ENCODE results near the gene GMPS.
"Not testable (repeated sequence)": the region's sequence is repeated elsewhere in the genome, so short reads cannot be mapped to it uniquely, and the experiment has no call there.

The GMPS gene

DNA sequence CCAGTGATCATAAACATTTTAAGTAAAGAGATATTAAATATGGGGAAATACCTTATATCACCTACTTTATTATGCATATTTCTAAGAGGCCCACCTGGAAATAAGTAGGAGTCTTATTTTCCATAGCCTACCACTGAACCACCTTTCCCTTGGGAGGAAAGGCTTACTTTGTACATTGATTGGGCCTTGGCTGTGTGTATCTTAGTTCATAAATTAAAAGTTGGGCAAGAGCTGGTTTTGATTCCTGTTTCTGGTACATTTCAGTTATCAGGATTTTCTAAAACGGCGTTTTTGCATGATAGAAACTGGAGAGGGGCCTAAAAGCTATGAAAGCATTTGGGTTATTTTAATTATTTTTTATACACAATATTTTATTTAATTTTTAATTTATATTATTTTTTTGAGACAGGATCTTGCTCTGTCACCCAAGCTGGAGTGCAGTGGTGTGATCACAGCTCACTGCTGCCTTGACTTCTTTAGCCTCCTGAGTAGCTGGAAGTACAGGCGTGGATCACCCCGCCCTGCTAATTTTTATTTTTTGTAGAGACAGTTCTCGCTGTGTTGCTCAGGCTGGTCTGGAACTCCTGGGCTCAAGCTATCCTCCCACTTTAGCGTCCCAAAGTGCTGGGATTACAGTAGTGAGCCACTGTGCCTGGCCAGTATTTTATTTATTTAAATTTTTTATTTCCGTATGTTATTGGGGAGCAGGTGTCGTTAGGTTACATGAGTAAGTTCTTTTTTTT is 2.6 kb downstream of the GMPS start:
- no peak for DNase-seq

DNA sequence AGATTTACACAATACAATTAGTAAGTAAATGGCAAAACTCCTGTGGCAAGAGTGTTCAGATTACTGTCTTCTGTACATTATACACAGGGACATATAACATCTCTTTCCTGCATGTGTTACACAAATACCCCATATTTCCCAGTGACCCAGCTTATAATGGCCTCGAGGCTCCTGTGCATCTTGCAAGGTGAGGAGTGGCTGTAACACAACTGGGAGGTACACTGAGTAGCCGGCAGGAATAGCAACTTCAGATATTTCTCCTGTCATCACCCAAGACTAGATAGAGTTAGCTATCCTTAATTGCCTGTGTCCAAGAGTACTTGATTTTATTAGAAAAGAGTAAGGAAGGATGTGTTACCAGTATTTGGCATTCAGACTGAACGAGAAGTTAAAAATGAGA is 5.6 kb downstream of the GMPS start:
- DNase-seq = no peak

- no peak for DNase-seq
Measured at GRCh38 chr3:155876503-155876902, 6.1 kb downstream of the GMPS start.

GRCh38 chr3:155880286-155880685 is 9.8 kb downstream of the GMPS start:
- no peak for DNase-seq

- no peak for DNase-seq
Measured at GRCh38 chr3:155884292-155884691, 13.8 kb downstream of the GMPS start.

- DNase-seq = no peak
Measured at GRCh38 chr3:155885292-155885691, 14.8 kb downstream of the GMPS start.

- not testable (repeated sequence) for DNase-seq
Measured at GRCh38 chr3:155886348-155886747, 15.9 kb downstream of the GMPS start.

- DNase-seq = no peak
Measured at GRCh38 chr3:155886915-155887314, 16.5 kb downstream of the GMPS start.

GRCh38 chr3:155889212-155889611 is 18.8 kb downstream of the GMPS start:
- no peak for DNase-seq

- DNase-seq = no peak
Measured at GRCh38 chr3:155889952-155890351, 19.5 kb downstream of the GMPS start.

DNA sequence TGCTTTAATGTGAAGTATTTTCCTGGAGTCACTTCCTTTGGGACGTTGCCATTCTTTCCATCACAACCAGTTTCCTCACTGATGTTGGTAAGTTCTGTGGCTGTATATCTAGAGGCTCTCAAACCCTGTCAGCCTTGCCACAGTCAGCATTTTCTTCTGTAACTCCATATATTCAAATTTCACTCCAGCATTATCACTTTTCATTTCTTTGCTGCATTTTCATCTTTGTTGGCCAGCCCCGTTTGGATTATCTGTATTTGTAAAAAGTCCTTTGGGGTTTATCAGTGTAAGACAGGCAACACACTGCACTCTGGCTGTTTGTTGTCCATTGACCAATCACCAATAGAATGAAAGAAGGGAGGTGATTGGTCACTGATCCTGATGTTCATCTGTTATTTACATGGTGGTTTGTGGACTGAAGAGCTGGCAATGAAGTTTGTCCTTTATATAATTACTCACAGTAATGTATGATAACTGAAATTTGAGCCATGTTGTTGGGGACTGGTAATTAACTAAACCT is 20.3 kb downstream of the GMPS start:
- DNase-seq = no peak

- no peak for DNase-seq
Measured at GRCh38 chr3:155891321-155891720, 20.9 kb downstream of the GMPS start.

DNA sequence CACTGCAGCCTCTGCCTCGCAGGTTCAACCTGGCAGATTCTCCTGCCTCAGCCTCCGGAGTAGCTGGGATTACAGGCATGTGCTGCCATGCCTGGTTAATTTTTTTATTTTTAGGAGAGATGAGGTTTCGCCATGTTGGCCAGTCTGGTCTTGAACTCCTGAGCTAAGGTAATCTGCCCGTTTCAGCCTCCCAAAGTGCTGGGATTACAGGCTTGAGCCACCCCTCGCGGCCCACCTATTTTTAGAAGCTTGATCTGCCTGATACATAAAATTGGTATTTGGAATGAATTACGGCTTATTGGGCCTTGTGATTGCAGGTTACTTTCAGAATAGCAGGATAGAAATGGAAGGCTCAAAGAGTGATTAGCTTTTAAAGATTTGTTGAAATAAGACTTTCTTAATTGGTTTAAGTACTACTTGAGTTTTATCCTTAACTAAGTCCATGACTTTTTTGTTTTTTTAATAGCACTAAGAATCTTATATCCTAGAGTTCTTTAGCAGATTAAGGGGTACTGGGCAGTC is 25.0 kb downstream of the GMPS start:
- DNase-seq = no peak

- no peak for DNase-seq
Measured at GRCh38 chr3:155906900-155907299, 36.5 kb downstream of the GMPS start.

DNA sequence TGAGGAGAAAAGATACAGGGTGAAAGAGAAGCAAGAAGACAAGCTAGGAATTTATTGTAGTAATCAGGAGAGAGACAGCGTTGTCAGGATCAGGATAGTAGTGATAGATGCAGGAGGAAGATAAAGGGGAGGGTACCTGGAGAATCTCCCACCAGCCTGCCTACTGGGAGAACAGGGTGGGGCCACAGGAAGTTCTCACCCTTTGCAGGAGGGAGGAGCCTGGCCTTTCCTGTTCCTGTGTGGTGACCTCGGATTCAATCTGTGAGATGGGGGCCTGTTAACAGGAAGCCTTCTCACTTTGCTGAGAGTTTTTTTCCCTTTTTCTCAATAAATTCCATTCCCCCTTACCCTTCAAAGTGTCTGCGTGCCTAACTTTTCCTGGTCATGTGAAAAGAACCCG is 37.6 kb downstream of the GMPS start:
- DNase-seq = no peak

GRCh38 chr3:155908605-155909004 is 38.2 kb downstream of the GMPS start:
- DNase-seq = no peak

DNA sequence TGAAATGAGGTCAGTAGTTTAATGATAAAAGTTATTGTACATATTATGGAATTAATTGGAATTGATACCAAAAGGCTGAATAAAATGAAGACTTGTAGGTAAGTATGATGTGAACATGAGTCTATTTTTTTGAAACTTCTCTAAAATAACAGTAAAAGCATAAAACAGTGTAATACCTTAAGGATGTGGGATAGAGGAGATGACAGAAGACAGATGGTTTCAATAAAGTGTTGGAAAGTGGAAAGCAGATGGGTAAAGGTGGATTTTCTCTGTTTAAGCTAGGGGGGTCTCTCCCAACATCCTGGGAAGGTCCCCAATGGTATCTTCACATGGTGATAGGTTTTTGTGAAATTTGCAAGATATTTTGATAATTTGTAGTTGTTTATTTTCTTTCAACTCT is 41.6 kb downstream of the GMPS start:
- DNase-seq = no peak

- no peak for DNase-seq
Measured at GRCh38 chr3:155912579-155913190, 42.2 kb downstream of the GMPS start.

- no peak for DNase-seq
Measured at GRCh38 chr3:155917781-155918180, 47.3 kb downstream of the GMPS start.

DNA sequence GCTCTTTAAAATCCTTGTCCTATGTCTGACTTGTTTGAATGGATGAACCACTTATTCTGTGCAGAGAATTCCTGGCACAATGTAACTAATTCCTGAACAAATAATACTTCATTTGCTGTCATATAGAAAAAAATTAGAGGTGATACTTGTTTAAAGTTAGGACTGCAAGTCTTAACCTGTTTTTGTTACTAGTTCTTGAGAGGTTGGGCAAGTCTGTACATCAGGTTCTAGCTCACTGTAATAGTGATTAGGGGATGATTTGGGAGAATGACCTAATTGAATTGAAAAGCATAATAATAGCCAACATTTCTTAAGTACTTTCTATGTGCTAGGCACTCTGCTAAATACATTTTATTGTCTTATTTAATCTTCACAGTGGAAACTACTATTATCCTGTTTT is 49.3 kb downstream of the GMPS start:
- DNase-seq = no peak

GRCh38 chr3:155921486-155921885 is 51.0 kb downstream of the GMPS start:
- no peak for DNase-seq

GRCh38 chr3:155934230-155934629 is 63.8 kb downstream of the GMPS start:
- DNase-seq = no peak

DNA sequence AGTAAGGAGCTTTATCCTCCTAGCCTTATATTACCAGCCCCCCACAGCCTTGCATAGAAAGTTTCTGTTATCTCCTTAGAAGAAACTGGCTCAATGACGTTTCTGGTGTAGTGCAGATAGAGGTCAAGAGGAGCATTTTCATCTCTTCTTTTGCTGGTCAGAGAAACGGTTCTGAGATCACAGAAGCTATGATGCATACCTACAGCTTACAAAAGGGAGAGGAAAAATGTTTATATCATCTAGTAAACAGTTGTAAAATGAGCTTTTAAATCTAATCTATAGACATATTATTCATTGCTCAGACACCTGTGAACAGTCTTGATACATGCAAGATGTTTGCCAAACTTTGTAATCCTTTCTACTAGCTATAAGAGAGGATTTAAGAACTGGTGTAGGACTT is 68.0 kb downstream of the GMPS start:
- DNase-seq = no peak

- no peak for DNase-seq
Measured at GRCh38 chr3:155941354-155941753, 70.9 kb downstream of the GMPS start.

Measured in activated CD4-positive, alpha-beta T cell treated with anti-CD3 and anti-CD28 coated beads, Interleukin-2, amount 50 U/mL, for 48 hours (primary cell).